Erythroblast (primary cell): ENCODE data around the gene HNF4A.

Experiments
- GATA1 ChIP-seq: IDR thresholded peaks from 2 replicates; pipeline ENCODE4 v1.6.1; 2011; ENCODE audit warnings: low read depth, mild to moderate bottlenecking, control low read depth, low read length, moderate library complexity
- POLR2A ChIP-seq: IDR thresholded peaks from 2 replicates; pipeline ENCODE4 v1.6.1; 2011; ENCODE audit warnings: mild to moderate bottlenecking, low read length

GRCh38 chr20:44455126-44455525 is 99.6 kb downstream of the HNF4A start:
- no peak for TF ChIP-seq POLR2A
- TF ChIP-seq GATA1: no peak
